Ovary (tissue), 9 donors: ENCODE results near the gene C13orf46. TPM values are rescaled to one million over a fixed set of nuclear protein-coding genes. Genes with fewer than 3 reads are reported as not detected.

Experiments used
- DNase-seq, 5 donors: peaks; one replicate each; pipeline ENCODE4 v3.0.0-alpha.2; 2019 to 2020
- H3K27ac ChIP-seq, 2 donors: fragments of 200-600 bp; one replicate each; pipeline versions ENCODE4 v1.5.1 to v1.8.0; 2019 to 2022
- H3K27me3 ChIP-seq: fragments of 200-600 bp; one replicate; pipeline ENCODE4 v1.8.0; 2022
- H3K36me3 ChIP-seq: fragments of 200-600 bp; sonication (generic); one replicate; pipeline ENCODE4 v1.5.1; 2019
- H3K4me1 ChIP-seq: one replicate; pipeline ENCODE4 v1.8.1; 2013; ENCODE audit warnings: mild to moderate bottlenecking, moderate library complexity; ENCODE audit not compliant: insufficient read depth
- H3K4me3 ChIP-seq: fragments of 200-600 bp; sonication (generic); one replicate; pipeline ENCODE4 v1.5.1; 2017
- H3K9me3 ChIP-seq, 2 donors: fragments of 200-600 bp in 1 of 2; sonication (generic) in 1 of 2; one replicate each; pipeline versions ENCODE4 v1.5.1 to v1.8.1; 2013 to 2019; ENCODE audit warnings: mild to moderate bottlenecking in 1 of 2, moderate library complexity in 1 of 2
- CTCF ChIP-seq, 3 donors: fragments of 450-650 bp in 2 of 3; fragments of 200-600 bp in 1 of 3; IDR thresholded peaks; one replicate each; pipeline versions ENCODE4 v1.5.1 to v1.8.0; 2016 to 2022; ENCODE audit warnings: antibody characterized with exemption in 3 of 3, mild to moderate bottlenecking in 1 of 3
- EP300 ChIP-seq: sonication (generic); formaldehyde crosslinking; IDR thresholded peaks from one replicate; pipeline ENCODE4 v1.6.1; 2017; ENCODE audit warnings: antibody characterized with exemption
- POLR2A ChIP-seq: fragments of 450-650 bp; IDR thresholded peaks from one replicate; pipeline ENCODE4 v1.6.1; 2017; ENCODE audit warnings: antibody characterized with exemption, mild to moderate bottlenecking, moderate library complexity
- WGBS, 3 donors: extraction: QIAGEN DNeasy Blood & Tissue Kit in 1 of 3; methylation state at CpG; one replicate each; pipeline versions ENCODE4 v1.1.5 to v1.1.7; 2013 to 2017; 5-methylcytosine and 5-hydroxymethylcytosine counted together
- intact Hi-C, 4 donors: fragments of 100-400 bp; cut with DNase I; formaldehyde crosslinking; loops; one replicate each; pipeline versions ENCODE4 v1.11.0 to v1.15.1; 2022 to 2023
- polyA plus RNA-seq, 2 donors: library from polyadenylated mRNA; stranded (reverse); fragments of 200-250 nt in 1 of 2; fragments of 350-450 nt in 1 of 2; fragmentation: Illumina TruSeq in 1 of 2; extraction: RNeasy Lipid Tissue Mini Kit (QIAGEN cat#74804) in 1 of 2; gene quantifications; one replicate each; pipeline ENCODE4 v1.2.3, GENCODE V29; 2013 to 2014
- total RNA-seq, 7 donors: library from RNA; depleted of rRNA in 2 of 7; stranded (reverse); fragments of >200 nt in 2 of 7; fragmentation: NEBNext Ultra II Directional in 3 of 7; extraction: Animal tissue kit (Norgen Biotek cat#: 25700) in 3 of 7; gene quantifications; one replicate each; pipeline versions ENCODE4 v1.1.0 to v1.2.4, GENCODE V29; 2016 to 2023
- donor health status: DM: no; HTN: no; CAD: no; lungs with moderate emphysema.
- donor health status: DM: no; HTN: no; CAD: no.
- donor health status: Bipolar disorder and iron deficiency.
- donor health status: DM: yes; HTN: yes; CAD: no.
- donor health status: DM: no; HTN: no; CAD: no.
- donor health status: DM: yes; HTN: yes; CAD: no.

C13orf46 gene
- total and polyA plus RNA-seq, 9 donors: 0.05 to 2.0 (median 0.50) TPM; not detected in 2

DNA sequence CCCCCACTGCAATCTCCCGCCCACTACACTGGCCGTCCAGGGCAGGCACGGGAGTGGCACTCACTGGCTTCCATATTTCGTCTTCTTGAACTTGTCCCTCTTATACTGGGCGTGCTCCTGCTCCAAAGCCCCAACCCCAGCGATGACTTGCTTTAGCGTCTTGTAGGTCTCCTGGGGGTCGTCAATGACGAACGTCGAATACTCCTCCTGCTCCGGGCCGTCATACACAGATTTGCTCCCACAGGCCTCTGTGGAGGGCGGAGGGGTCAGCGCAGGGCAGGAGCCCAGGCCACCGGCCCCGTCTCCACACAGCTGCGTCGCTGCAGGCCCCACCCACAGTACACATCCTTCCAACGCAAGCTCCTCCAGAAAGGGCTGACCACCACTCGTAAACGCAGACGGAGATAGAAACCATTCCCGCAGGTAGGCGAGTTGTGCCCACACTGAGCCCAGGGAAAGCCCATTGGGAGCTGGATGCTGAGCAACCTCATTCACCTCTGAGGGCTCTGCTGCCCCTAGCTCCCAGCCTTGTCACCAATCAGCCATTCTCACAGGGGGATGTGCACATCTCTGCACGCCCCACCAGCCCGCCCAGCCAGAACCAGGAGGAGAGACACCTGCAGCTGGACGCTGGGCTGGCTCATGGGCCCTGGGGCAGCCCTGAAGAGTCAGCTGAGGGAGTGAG lies 7.9 kb upstream of the C13orf46 start:
- Histone ChIP-seq H3K36me3 (no peaks in the 10 kb centered on the region), H3K4me1 (peaks cover 1% of the 10 kb centered on the region), H3K9me3 (no peaks in the 10 kb centered on the region), H3K27ac (no peak overlapping the region), H3K4me3 (no peak overlapping the region), H3K27me3 (no peaks in the 10 kb centered on the region)
- intact Hi-C loops: no loop called here
- WGBS, 3 donors: 91 to 93% (median 92%) methylated on average over 28 of the region's 28 CpGs
- DNase-seq: peak in 1 of 5 donors; percentile 9
- no peak for TF ChIP-seq EP300
- no peak for TF ChIP-seq POLR2A
- TF ChIP-seq CTCF (IDR thresholded peaks at IDR 0.05): no peak

GRCh38 chr13:113981194-113981605 lies 7.3 kb upstream of the C13orf46 start:
- no peak overlapping the region for H3K27ac ChIP-seq
- intact Hi-C loops: no loop called here
- TF ChIP-seq EP300 (no peak), CTCF (IDR thresholded peaks at IDR 0.05) (no peak), POLR2A (no peak)

GRCh38 chr13:113980489-113981064 lies 6.7 kb upstream of the C13orf46 start:
- Histone ChIP-seq H3K9me3 (no peaks in the 10 kb centered on the region), H3K36me3 (no peaks in the 10 kb centered on the region), H3K4me1 (peaks cover 1% of the 10 kb centered on the region), H3K4me3 (no peak overlapping the region), H3K27me3 (no peaks in the 10 kb centered on the region), H3K27ac (no peak overlapping the region)
- intact Hi-C loops: no loop called here
- 89 to 94% (median 89%) methylated on average over 12 of the region's 12 CpGs for WGBS, 3 donors
- TF ChIP-seq CTCF (IDR thresholded peaks at IDR 0.05) (no peak), EP300 (no peak), POLR2A (no peak)
- DNase-seq: no peak

More at GRCh38 chr13:113981194-113981605, 7.3 kb upstream of the C13orf46 start:
- WGBS, 3 donors: 85 to 88% (median 87%) methylated on average over 16 of the region's 16 CpGs
- Histone ChIP-seq H3K9me3 (no peaks in the 10 kb centered on the region), H3K4me1 (peaks cover 1% of the 10 kb centered on the region), H3K27me3 (no peaks in the 10 kb centered on the region), H3K36me3 (no peaks in the 10 kb centered on the region), H3K4me3 (no peak overlapping the region)
- peak in 1 of 5 donors; percentile 34 for DNase-seq

DNA sequence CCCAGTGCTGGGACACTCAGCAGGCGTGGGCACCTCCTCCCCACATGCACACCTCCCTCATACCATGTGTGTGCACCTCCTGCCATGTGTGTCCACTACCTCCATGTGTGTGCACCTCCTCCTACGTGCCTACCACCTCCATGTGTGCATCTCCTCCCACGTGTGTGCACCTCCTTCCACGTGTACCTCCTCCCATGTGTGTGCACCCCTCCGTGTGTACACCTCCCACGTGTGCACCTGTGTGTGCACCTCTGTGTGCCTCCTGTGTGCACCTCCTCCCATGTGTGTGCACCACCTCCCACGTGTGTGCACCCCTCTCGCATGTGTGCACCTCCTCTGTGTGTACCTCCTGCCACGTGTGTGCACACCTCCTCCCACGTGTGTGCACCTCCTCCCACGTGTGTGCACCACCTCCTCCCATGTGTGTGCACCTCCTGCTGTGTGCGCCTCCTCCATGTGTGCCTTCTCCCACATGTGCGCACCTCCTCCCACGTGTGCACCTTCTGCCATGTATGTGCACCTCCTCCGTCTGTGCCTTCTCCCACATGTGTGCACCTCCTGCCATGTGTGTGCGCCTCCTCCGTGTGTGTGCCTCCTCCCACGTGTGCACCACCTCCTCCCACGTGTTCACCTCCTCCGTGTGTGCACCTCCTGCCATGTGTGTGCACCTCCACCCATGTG lies 6.1 kb upstream of the C13orf46 start:
- no peak for TF ChIP-seq CTCF (IDR thresholded peaks at IDR 0.05)
- no peak for TF ChIP-seq POLR2A
- no peak for TF ChIP-seq EP300
- H3K4me3 ChIP-seq: no peak overlapping the region
- H3K27ac ChIP-seq: no peak overlapping the region
- intact Hi-C loops: no loop called here
- H3K27me3 ChIP-seq: no peaks in the 10 kb centered on the region
- WGBS, 3 donors: 83 to 87% (median 84%) methylated on average over 20 of the region's 20 CpGs
- peaks cover 1% of the 10 kb centered on the region for H3K4me1 ChIP-seq
- H3K36me3 ChIP-seq: no peaks in the 10 kb centered on the region
- H3K9me3 ChIP-seq: no peaks in the 10 kb centered on the region
- DNase-seq: peak in 1 of 5 donors; percentile 15
